Epithelial cell of proximal tubule (primary cell): ENCODE measurements around the gene CNN1. TPM values are rescaled to one million over a fixed set of nuclear protein-coding genes. Genes with fewer than 3 reads are reported as not detected.

Source experiments
- DNase-seq: peaks from one replicate; pipeline ENCODE4 v3.0.0-alpha.2; 2011; ENCODE audit warnings: low read depth
- H3K4me3 ChIP-seq: 2 replicates; pipeline ENCODE4 v1.5.1; 2011; ENCODE audit warnings: low read depth, mild to moderate bottlenecking, low read length
- CTCF ChIP-seq: conservative IDR thresholded peaks from 2 replicates; pipeline ENCODE4 v1.5.1; 2012; ENCODE audit warnings: low read depth, mild to moderate bottlenecking, low read length
- total RNA-seq: library from RNA; depleted of rRNA; stranded (reverse); fragments of >200 nt; gene quantifications from 2 replicates; pipeline ENCODE4 v1.2.3, GENCODE V29; 2015

Gene CNN1
- total RNA-seq, 1 donor from 2014 or later, result 16.1 TPM

GRCh38 chr19:11506967-11507366 lies 31.7 kb upstream of the CNN1 start:
- DNase-seq, result no peak
- no peak for TF ChIP-seq CTCF
- no peak overlapping the region for H3K4me3 ChIP-seq

- H3K4me3 ChIP-seq, result no peak overlapping the region
- no peak for TF ChIP-seq CTCF
- no peak for DNase-seq
Measured at GRCh38 chr19:11507370-11508078, 31.1 kb upstream of the CNN1 start.

GRCh38 chr19:11510444-11510843 lies 28.2 kb upstream of the CNN1 start:
- no peak overlapping the region for H3K4me3 ChIP-seq
- no peak for TF ChIP-seq CTCF
- DNase-seq, result no peak

GRCh38 chr19:11513946-11514345 lies 24.7 kb upstream of the CNN1 start:
- no peak for TF ChIP-seq CTCF
- no peak for DNase-seq
- H3K4me3 ChIP-seq, result no peak overlapping the region

- H3K4me3 ChIP-seq, result no peak overlapping the region
- DNase-seq, result no peak
- TF ChIP-seq CTCF, result no peak
Measured at GRCh38 chr19:11519138-11519537, 19.5 kb upstream of the CNN1 start.

GRCh38 chr19:11528551-11529341 lies 9.9 kb upstream of the CNN1 start, which contains the start of gene ECSIT:
TSS of gene ECSIT (minus strand) at chr19:11529134. CDS start at chr19:11519170, 9,964 bp downstream.
- DNase-seq, result peak; percentile 92
- no peak for TF ChIP-seq CTCF
- peak within 1 kb of the TSS; percentile 85 for H3K4me3 ChIP-seq
